HG02970 (cell line): ENCODE data around the gene LRRC32.
A peak's percentile ranks its signal among the peaks of the same experiment; 100 is the strongest.

Experiments used
- ATAC-seq: cut with Tn5 transposase; IDR thresholded peaks from one replicate; pipeline ENCODE4 v1.9.1; 2021; ENCODE audit warnings: mild to moderate bottlenecking, moderate library complexity, moderate number of reproducible peaks; ENCODE audit not compliant: unreplicated experiment, low FRiP score

Gene LRRC32

GRCh38 chr11:76682684-76683083, 12.1 kb upstream of the LRRC32 start:
- no peak for ATAC-seq

- ATAC-seq, result no peak
Measured at GRCh38 chr11:76682106-76682505, 11.6 kb upstream of the LRRC32 start.

GRCh38 chr11:76680518-76681425, 10.2 kb upstream of the LRRC32 start:
- ATAC-seq, result no peak

- ATAC-seq, result no peak
Measured at GRCh38 chr11:76678321-76678720, 7.8 kb upstream of the LRRC32 start.

GRCh38 chr11:76677458-76677765, 6.9 kb upstream of the LRRC32 start:
- no peak for ATAC-seq

- no peak for ATAC-seq
Measured at GRCh38 chr11:76676636-76677457, 6.3 kb upstream of the LRRC32 start.

- ATAC-seq, result no peak
Measured at GRCh38 chr11:76674517-76675400, 4.2 kb upstream of the LRRC32 start.

- no peak for ATAC-seq
Measured at GRCh38 chr11:76673176-76674142, 2.9 kb upstream of the LRRC32 start.

- ATAC-seq, result peak; percentile 47
Measured at GRCh38 chr11:76672431-76673175, 2.1 kb upstream of the LRRC32 start.

GRCh38 chr11:76671626-76672309, 1.2 kb upstream of the LRRC32 start:
- ATAC-seq, result no peak

GRCh38 chr11:76671237-76671592, 668 bp upstream of the LRRC32 start:
- no peak for ATAC-seq

- ATAC-seq, result no peak
Measured at GRCh38 chr11:76669901-76670484, 554 bp downstream of the LRRC32 start.

- ATAC-seq, result no peak
Measured at GRCh38 chr11:76668362-76669155, 2.0 kb downstream of the LRRC32 start.

GRCh38 chr11:76667856-76668255, 2.7 kb downstream of the LRRC32 start:
- no peak for ATAC-seq

GRCh38 chr11:76667271-76667818, 3.2 kb downstream of the LRRC32 start:
- ATAC-seq, result no peak

GRCh38 chr11:76666830-76667229, 3.7 kb downstream of the LRRC32 start:
- ATAC-seq, result no peak

- ATAC-seq, result no peak
Measured at GRCh38 chr11:76666408-76666807, 4.1 kb downstream of the LRRC32 start.
